Endometrium (tissue), 2 donors: Measurements from ENCODE around the gene DGKG.

ENCODE experiments used
- FAIRE-seq: peaks from 2 replicates; lab custom pipeline; 2012; peaks lifted over from hg19 to GRCh38; lab: Jason Lieb, UNC
- donor health status: control.
- donor health status: control.

DGKG gene

DNA sequence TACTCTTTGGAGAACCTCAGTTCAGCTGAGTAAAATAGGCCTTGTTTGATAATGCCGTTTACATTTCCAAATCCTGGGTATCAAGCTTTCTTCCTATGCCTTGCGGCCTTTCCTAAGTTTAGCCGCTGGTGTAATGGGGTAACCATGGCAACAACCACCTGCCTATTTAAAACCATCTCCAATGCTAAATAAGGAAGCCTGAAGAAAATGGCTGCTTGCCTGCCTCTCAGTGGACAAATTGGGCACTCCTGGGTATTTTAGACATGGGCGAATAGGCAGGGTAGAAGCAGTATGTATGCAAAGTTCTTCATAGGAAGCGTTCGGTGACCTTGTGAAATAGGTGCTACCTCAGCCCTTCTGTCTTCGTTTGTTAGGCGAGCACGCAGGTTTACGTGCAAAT lies 122.7 kb downstream of the DGKG start:
- FAIRE-seq: no peak

DNA sequence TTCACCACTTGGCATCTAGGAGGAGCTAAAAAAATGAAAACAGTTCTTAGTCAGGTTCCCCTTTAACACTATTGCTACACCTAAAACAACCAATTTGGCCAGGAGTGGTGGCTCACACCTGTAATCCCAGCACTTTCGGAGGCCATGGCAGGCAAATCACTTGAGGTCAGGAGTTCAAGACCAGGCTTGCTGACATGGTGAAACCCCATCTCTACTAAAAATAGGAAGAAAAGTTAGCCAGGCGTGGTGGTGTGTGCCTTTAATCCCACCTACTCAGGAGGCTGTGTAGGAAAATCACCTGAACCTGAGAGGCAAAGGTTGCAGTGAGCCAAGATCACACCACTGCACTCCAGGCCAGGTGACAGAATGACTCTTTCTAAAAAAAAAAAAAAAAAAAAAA lies 124.1 kb downstream of the DGKG start:
- no peak for FAIRE-seq

DNA sequence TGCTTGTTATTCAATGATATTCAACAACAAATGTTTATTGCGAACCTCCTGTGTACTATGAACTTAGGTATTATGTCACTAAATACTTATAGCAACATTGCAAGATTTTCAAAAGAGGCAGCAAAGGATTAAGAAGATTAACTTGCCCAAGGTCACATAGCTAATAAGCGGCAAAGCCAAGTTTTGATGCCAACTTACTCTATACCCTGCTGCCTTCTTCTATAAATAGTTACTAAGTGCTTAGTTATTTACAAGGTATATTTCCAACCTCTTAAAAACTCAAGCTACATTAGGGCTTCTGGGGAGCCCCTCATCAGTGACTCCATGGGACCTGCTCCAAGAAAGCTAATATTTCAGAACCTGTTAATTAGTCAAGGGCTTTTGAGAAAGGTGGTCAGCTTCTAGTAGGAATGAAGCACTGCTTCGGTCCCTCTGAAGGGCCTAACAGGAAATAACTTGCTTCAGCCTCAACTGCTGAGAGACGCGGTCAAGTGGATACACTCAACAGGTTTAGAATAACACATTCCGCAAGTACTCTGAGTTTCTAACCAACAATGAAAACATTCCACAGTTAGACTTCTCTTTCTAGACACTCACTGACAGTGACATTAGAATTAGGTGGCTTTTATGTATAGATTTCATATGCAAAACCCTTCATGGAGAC lies 125.5 kb downstream of the DGKG start:
- no peak for FAIRE-seq

DNA sequence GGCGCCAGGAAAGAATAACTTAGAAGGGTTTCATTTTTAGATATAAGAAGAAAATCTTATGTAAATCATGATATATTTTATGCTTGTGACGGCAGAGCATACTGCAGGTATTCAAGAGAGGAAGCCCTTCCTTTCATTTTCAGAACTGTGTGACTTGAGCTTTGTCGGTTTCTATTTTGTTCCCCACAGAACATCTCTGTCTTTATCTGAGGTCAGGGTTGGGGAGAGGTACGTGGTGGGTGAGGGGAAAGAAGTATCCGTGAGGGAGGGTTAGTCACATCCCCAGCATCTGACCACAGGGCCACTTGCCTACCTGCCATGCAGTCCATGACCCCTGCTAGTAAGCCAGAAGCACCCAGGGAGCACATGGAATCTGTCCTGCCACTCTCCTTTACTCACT lies 126.5 kb downstream of the DGKG start:
- FAIRE-seq: no peak

DNA sequence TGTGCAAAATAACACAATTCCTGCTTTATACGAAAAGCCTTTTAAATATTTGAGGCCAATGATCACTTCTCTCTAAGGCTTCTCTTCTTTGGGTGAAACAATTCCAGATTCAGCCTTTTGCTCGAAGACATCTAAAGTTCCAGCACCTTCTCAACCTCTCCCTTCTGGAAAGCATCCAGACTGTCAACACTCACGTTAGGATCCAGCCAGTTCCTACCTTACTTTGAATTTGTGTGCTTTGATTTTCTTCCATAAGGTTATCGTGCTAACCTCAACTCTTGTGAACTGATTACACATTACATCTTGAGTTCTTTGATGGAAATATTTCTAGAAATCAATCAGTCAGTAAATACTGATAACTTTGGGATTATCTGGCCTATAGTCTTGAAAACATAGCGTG lies 127.9 kb downstream of the DGKG start:
- FAIRE-seq: no peak

DNA sequence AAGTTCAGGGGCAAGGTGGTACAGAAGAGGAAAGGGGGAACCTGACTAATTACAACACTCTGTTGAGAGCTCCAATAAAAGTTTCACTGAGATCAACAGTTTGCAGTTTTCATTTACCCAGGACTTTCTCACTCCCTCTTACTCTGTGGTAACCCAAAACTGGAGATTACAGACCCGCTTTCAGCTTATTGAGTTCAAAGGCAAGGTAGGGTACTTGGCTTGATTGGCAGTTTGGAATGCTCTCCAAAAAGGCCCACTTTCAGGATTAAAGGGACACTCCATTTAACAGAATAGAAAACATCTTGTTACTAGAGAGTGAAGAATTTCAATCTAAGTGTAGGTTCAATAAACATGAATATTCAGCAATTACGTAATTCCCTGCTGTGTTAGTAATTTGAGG lies 135.6 kb downstream of the DGKG start:
- FAIRE-seq: no peak

DNA sequence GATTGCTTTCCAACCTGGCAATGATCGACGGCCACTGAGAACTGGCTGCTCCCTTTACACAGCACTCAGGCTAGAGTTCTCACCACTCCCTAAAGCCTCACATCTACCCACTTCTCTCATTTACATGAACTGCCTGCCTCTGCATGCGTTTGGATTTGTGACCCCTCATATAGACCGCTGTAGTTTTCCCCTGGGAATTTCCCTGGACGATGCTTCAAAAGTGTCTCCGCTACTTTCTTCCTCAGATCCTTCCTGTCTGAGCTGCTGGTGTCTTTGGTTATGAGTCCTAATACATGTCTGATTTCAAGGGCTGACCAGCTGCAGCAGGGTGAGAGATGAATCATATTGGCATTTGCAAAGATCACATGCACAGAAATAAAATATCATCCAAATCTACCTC lies 136.4 kb downstream of the DGKG start:
- no peak for FAIRE-seq

DNA sequence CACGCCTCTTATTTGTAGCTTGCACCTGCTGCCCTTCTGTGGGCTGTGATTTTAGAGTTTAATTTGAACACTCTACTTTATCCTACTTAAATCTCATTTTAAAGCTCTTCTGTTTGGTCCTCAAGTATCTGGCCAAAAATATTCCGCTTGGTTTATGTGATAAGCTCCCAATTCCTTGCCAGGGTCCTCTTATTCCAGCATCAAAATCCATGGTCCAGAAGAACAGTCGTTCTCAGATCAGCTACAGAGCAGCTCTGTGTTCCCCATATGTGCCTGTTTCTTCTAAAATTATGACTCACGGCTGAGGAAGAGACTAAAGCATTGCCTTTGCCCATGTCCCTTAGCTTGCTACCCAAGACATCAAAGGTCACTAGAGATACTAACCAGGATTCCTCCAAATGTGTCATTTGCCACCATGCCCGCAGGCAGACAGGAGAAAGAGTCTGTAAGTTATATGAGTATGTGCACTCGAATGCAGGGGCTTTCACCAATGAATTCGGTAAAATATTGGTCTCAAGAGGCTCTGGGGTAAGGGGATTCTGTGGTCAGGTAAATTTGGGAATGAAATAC lies 137.9 kb downstream of the DGKG start:
- no peak for FAIRE-seq

DNA sequence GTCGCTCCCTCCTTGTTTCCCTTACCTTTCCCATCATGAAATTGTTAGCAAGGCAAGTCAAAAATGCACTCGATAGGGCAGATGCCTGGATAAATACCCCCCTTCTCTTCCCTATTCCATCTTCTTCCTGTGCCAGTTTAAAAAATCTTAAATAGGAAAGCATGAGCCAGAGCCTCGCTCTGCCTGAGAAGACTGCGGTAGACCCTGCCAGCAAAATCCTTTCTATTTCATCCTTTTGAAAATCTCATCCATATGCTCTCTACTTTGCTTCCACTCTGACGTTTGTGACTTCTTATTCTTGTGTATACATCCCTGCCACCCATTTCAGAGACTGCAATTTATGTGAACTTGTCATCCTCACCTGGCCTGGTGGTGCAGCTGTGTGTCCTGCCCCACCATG lies 138.6 kb downstream of the DGKG start:
- FAIRE-seq: no peak

DNA sequence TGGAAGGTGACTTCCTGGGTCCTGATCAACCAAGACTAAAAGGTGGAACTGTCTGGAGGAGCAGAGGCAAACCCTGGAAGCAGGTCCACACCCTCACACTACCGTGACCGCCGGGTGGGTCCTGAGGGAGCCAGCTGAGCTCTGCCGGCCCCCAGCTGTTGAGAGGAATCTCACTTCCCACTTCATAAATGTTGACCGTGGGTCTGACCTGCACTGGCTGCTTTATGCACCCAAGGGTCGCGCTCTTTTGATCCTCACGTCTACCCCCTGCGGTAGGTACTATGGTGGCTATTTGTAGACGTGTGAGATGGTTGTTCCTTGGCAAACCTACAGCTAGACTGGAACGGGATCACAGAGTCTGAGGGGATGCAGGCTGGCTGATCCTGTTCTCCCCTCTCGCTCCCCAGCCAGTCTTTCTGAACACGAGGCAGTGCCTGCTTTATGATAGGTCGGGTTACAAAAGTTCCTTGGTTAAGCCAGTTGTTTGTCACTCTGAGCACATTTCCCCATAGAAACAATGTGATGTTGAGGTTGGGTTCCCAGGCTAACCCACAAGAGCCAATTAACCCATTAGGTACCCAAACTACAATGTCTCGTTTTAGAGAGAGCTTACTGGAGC lies 140.2 kb downstream of the DGKG start:
- FAIRE-seq: no peak

DNA sequence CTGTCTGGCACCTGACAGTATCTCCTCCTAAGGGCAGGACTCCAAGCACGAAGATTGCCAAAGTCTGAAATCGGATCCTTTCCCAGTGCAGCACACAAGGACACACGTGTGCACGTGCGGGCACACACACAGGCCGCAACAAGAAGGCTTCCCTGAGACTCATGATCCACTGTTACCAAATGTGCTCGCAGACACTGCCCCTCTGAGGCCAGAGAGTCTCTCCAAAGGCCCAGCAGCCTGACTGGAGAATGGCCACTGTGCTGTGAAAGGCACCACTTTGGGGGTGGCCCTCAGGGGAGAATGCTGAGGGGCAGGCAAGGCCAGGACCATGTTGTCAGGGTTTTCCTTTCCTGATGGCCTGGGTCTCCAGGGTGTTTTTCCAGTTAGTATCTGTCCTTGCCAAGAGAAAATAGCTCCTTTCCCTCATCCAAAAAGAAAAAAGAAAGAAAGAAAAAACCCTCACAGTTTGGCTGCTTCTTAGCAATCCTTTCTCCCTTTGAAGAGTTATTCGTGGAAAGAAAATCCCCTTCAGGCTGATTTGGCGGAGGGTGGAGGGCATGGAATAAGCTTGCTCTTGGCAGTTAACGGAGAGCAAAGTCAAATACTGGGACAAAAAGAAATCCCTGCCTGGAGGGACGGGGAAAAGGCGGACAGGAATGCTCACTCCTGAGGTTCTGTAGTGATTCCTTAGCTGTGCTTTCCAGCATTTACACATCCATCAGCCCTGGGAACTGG lies 141.0 kb downstream of the DGKG start:
- FAIRE-seq: no peak

DNA sequence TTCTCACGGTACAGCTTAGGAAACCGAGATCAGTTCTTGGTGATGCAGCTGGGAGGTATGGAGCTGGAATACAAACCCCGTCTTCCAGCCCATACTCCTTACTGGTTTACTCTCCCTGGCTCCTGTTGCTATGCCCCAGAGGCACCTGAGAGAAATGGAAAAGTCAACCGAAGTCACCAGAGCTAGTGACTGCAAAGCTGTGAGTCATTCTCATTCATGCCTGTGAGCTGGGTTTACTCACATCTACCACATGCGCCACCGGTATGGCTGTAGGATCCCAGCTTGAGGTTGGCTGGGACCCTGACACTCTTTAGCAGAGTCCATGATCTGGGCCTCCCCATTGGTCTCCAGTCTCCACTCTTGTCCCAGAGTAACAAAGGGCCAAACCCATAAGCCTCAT lies 141.7 kb downstream of the DGKG start:
- FAIRE-seq: no peak

DNA sequence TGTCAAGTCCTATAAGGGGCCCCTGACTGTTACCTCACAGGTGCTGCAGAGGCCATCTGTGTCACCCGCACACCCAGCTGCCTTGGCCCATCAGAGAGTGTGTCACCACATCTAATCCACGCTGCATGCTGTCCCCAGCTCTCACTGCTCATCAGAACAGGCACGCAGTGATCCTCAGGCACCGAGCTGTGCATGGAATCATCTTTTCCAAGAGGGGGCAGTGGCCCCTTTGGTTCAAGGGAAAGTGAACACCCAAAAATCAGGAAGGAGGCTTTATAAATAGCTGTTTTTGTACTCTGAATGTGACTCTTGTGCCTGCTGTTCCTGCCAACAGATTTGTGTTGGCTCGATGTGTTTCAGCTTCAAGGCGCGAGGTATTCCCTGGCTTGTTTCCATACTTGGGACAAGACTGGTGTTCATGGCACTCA lies 142.8 kb downstream of the DGKG start:
- FAIRE-seq: no peak

DNA sequence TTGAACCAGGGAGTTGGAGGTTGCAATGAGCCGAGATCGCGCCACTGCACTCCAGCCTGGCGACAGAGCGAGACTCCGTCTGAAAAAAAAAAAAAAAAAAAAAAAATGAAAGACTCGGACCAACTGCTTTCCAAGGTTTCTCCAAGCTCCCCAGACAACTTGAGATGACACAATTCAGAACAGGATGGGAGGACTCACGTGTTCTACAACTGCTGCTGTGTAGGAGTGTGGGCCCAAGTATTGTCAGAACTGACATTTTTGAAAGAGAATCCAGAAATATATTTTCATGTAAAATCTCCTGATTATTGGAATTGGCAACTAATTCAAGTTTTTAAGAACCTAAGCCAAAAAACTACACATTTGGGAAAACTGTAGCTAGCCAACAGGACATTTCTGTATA lies 143.6 kb downstream of the DGKG start:
- FAIRE-seq: no peak

DNA sequence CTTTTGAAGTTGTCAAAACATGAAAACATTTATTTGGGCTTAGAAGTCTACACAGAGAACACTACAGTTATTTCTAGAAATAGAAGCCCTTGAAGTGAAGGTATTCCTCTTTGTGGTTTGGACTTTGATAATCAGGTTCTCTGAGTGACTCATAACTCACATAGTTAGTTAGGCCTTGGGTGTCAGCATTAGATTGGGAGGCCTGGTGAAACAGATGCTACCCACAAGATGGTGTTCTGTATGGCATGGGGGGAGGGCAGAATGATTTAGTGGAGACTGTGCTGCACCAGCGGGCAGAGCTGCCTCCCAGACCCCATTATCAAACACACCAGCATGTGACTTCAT lies 144.2 kb downstream of the DGKG start:
- FAIRE-seq: no peak

DNA sequence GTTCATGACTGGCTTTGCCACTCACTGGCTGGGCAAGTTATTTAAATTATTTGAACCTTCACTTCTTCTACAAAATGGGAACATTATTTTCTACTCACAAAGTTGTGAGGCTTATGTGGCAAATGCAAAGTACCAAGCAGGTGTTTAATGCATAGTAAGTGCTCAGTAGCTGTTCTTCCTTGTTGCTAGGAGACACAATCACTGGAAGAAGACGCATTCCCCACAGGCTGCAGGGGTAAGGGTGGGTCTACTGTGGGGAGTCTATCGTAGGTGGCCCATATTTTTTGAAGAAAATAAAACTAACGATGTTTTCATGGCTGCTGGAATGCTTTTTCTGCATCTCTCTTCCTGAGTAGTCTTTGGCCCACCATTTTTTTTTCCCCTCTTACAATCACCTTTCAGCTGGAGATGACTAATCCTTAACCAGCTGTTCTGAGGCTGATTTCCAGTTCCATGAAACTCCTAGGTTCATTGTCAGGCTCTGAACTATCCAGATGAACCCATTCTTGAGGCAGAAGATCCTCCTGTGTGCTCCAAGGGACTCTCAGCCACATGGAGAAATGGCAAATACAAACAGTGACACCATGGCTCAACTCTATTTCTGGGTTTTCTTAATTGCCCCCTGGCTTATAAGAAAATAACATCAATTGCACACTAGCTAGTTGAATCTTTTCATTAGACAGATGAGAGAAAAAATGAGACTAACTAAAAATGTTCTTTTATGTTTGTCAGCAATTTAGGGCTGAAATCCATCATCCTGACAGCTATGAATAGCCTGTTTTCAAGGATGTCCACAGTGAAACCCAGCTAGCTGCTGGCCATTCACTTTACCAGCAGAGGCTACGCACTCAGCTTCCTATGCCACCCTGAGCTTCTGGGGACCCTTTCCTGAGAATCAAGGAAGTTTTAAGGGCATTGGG lies 144.9 kb downstream of the DGKG start:
- FAIRE-seq: no peak

DNA sequence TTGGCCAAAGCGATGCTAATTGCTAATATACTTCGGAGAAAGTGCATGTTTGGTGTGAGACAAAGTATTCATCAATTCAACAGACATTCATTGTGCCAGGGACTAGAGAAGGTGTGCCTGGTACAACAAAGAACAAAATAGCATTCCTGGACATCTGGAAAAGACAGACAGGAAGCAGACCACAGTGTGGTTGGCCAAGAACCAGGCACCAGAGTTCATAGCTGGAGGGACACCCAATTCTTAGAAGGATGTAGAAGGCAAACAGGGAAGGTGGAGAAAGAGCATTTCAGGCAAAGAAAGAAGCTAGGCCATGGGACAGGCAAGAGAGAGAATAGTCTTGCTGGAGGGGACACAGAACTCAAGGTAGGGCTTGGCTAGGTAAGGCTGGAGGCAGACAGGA lies 147.4 kb downstream of the DGKG start:
- no peak for FAIRE-seq

DNA sequence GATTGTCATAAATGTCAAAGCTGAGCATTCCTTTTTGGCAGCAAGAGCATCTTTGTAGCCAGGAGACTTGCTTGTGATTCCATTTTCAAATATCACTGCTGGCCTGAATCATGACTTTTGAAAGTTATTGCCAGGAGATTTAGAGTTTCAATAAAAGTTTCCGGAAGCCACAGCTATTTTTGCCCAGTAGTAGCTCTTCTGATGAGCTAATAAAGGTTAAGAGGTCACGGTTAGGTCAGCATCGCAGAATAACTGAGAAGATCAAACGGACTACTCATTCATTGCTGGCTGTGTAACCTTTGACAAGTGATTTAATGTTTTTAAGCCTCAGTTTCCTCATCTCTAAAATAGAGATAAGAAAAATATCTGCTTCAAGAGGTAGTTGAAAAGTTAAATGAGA lies 148.1 kb downstream of the DGKG start:
- no peak for FAIRE-seq

DNA sequence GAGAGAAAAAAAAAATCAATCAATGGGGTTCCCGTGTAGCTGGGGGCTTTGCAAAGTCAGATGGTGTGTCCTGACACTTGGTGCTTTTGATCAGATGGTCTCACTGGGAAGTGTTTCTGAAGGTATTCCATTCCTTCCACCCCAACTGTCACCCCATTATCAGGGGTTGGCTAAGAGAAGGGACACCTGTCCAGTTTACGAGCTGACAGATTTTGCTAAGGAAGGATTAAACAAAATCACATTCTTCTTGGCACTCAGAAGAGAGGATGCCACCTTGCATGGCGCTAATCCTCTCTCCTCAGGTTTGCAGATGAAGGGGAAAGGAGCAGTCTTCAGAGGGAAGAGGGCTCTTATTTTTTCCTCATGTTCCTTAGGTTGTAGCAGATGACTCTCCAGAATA lies 149.4 kb downstream of the DGKG start:
- FAIRE-seq: no peak

DNA sequence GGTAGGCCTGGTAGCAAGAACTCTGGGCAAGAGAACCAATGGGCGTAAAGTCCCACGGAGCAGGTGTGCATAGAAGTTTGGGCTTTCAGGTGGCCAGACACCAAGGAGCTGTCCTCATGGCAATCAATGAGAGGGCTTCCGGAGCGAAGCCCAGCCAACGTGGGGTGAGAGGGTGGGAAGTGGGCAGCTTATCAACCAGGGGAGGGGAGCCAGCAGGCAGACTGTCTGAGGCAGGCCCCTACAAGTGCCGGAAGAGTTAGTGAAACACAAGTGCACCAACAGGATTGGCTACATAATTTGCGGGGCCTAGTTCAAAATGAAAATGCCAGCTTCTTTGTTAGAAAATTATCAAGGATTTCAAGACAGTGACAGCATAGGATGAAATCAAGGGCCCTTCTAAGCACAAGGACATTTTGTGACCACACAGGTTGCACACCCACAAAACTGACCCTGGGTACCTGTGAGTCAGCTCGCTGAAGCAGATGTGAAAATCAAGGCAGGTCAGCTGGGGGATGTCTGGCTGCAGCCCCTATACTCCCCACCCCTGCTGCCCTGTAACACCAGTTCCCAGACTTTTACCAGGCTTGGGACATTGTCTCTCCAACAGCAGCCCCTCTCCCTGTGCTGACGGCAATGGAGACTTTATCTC lies 151.1 kb downstream of the DGKG start:
- no peak for FAIRE-seq

DNA sequence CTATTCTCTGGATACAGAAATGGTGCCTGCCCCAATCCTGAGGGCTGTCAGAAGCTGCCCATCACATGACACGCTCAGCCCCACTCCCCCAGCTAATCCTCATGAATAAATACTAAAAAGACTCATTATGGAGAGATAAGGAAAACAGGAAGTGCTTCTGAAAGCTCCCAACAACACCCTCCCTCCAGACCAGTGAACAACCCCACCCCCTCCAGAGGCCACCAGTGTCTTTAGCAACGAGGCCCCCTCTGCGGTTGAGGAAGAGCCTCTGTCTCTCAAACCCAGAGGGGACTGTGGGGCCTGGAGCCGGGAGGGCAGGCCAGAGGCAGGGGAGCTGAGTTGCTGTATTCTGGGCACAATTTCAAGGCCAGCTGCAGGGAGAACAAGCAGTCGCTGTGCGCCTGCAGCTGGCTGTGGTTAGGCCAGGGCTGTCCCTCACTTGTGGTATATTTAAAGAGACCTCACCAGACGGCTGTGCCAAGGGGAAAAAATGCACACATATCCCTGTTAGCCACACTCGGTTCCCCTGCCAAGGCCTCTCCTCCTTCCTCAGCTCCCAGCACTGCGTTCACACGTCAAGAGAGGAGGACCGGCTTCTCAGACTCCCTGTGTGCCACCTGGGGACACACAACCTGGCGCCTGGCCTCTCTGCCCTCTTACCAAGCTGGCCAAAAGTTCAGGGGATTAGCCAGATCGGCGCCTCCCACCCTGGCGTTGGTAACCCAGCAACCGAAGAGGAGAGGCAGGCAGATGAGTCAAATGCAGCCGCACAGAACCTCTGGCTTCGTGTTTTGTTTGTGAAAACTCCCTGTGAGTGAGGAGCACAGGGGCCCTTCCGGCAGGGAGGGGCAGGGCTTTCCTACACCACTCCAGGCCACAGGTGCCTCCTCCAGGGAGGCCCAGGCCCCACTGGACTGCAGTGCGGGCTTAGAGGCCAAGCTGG lies 152.0 kb downstream of the DGKG start:
- FAIRE-seq: no peak
